ENCODE results near the gene MZF1.

DNA sequence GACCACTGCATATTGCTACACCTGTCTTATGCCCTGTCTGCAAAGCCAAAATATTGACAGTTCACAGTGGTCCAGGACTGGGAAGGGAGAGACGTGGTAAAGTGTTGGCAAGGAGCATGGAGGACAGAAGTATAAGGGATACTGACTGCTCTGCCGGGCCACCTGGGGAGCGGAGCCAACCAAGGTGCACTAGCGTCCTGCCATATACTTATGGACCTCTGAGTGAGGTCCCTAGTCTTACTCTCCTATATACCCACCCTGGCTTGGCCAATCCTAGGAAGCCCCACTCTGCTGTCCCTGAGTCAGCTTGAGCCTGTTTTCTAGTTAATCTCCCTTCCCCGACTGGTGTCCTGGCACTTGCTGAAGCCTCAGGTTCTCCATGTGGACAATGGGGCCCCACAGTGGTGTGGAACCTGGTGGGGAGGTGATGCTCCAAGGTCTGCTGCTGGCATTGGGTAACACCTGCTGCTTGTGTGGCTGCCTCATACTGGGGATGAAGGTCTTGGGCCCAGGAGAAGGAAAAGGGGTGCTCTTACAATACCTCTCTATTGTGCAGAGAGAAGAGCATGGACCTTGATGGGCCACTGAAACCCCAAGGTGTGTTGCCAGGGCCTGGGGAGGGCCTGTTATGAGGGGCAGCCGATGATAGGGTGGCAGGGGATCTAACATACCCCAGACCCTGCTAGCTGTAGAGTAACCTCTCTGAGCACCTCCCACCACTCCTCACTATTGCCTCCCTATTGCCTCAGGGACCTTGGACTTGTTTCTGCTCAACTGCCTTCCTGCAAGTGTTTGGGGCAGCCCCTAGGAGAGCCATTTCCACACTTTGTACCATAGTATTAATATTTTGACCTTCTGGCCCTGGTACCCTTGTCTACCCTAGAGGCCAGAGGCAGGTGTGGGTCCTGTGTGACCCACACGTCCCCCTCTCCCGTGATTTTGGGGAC, 36.0 kb downstream of the MZF1 start:
- TF ChIP-seq RFX5 (IDR thresholded peaks at IDR 0.05; ENCODE audit: low read depth, low read length) (no peak), NRF1 (conservative IDR thresholded peaks at IDR 0.05; ENCODE audit: low read depth, low read length) (no peak), TARDBP (IDR thresholded peaks at IDR 0.05; ENCODE audit: borderline replicate concordance) (no peak), HCFC1 (IDR thresholded peaks at IDR 0.05; ENCODE audit: low read length) (no peak)
